HepG2 (cell line): ENCODE data around the gene CD58. TPM values are rescaled to one million over a fixed set of nuclear protein-coding genes. Genes with fewer than 3 reads are reported as not detected.
A peak's percentile ranks its signal among the peaks of the same experiment; 100 is the strongest.

Experiments used
- DR1 ChIP-seq: sonication (generic); formaldehyde crosslinking; IDR thresholded peaks from 2 replicates; pipeline ENCODE4 v1.8.0; 2021; ENCODE audit warnings: mild to moderate bottlenecking, missing genetic modification reagents, inconsistent platforms
- HOXA9 ChIP-seq: sonication (generic); formaldehyde crosslinking; IDR thresholded peaks from 2 replicates; pipeline ENCODE4 v1.8.1; 2022; ENCODE audit warnings: missing genetic modification reagents, mild to moderate bottlenecking, moderate library complexity, borderline replicate concordance
- NFIC ChIP-seq: IDR thresholded peaks from 2 replicates; pipeline ENCODE4 v1.6.1; 2012; ENCODE audit warnings: mild to moderate bottlenecking, low read length, inconsistent platforms
- PAXIP1 ChIP-seq: sonication (generic); formaldehyde crosslinking; conservative IDR thresholded peaks from 2 replicates; pipeline ENCODE4 v1.4.0; 2020; ENCODE audit warnings: mild to moderate bottlenecking, missing genetic modification reagents, moderate library complexity
- PHF5A ChIP-seq: IDR thresholded peaks from one replicate; pipeline ENCODE4 v1.6.1; 2018; ENCODE audit warnings: low read depth, missing genetic modification reagents; ENCODE audit not compliant: unreplicated experiment
- SKI ChIP-seq: fragments of 450-650 bp; IDR thresholded peaks from one replicate; pipeline ENCODE4 v1.6.1; 2018; ENCODE audit warnings: mild to moderate bottlenecking; ENCODE audit not compliant: partially characterized antibody
- SOX13 ChIP-seq, 3 experiments: fragments of 450-650 bp in 1 of 3; sonication (generic) in 1 of 3; formaldehyde crosslinking in 1 of 3; IDR thresholded peaks in 2 of 3; conservative IDR thresholded peaks in 1 of 3; 2 replicates each; pipeline versions ENCODE4 v1.5.0 to v1.6.1; 2016 to 2020; ENCODE audit warnings: antibody characterized with exemption in 1 of 3, mild to moderate bottlenecking in 1 of 3, missing compliant biosample characterization in 1 of 3, missing genetic modification reagents in 1 of 3, moderate library complexity in 1 of 3
- SP4 ChIP-seq: sonication (generic); formaldehyde crosslinking; IDR thresholded peaks from 2 replicates; pipeline ENCODE4 v1.8.1; 2023; ENCODE audit warnings: mild to moderate bottlenecking, missing genetic modification reagents
- SYNCRIP ChIP-seq: fragments of 200-400 bp; formaldehyde crosslinking; IDR thresholded peaks from 2 replicates; pipeline ENCODE4 v1.6.1; 2018; ENCODE audit warnings: mild to moderate bottlenecking, low read depth, low read length; ENCODE audit not compliant: insufficient read depth
- THRA ChIP-seq: sonication (generic); formaldehyde crosslinking; IDR thresholded peaks from 2 replicates; pipeline ENCODE4 v1.4.0; 2020; ENCODE audit warnings: missing genetic modification reagents, borderline replicate concordance
- ZBTB39 ChIP-seq: sonication (generic); formaldehyde crosslinking; IDR thresholded peaks from 2 replicates; pipeline ENCODE4 v1.5.0; 2020; ENCODE audit warnings: missing genetic modification reagents
- ZBTB44 ChIP-seq: sonication (generic); formaldehyde crosslinking; IDR thresholded peaks from 2 replicates; pipeline ENCODE4 v1.4.0; 2020; ENCODE audit warnings: missing genetic modification reagents
- ZNF280D ChIP-seq: sonication (generic); formaldehyde crosslinking; IDR thresholded peaks from 2 replicates; pipeline ENCODE4 v1.5.1; 2020; ENCODE audit warnings: mild to moderate bottlenecking, missing genetic modification reagents
- ZNF652 ChIP-seq: IDR thresholded peaks from 2 replicates; pipeline ENCODE4 v1.6.1; 2016; ENCODE audit warnings: low read depth, borderline replicate concordance
- ZNF780A ChIP-seq: sonication (generic); formaldehyde crosslinking; IDR thresholded peaks from 2 replicates; pipeline ENCODE4 v1.8.0; 2022; ENCODE audit warnings: mild to moderate bottlenecking, missing genetic modification reagents, moderate library complexity
- polyA plus RNA-seq, 8 experiments: library from polyadenylated mRNA; depleted of rRNA in 3 of 8; stranded (reverse) in 7 of 8; unstranded in 1 of 8; fragments of >200 nt; fragmentation: Illumina TruSeq in 4 of 8; extraction: Trizol in 4 of 8; gene quantifications; 2 replicates each; pipeline versions ENCODE4 v1.2.1 to v1.2.3, GENCODE V29; 2011 to 2016; ENCODE audit warnings: low read depth in 4 of 8, missing spikeins in 1 of 8, mixed read lengths in 1 of 8; ENCODE audit not compliant: insufficient read depth in 1 of 8
- total RNA-seq, 5 experiments: library from RNA; depleted of rRNA; stranded (reverse); fragments of >200 nt; fragmentation: Illumina TruSeq; extraction: Trizol; gene quantifications; 2 replicates each; pipeline ENCODE4 v1.2.3, GENCODE V29; 2016; ENCODE audit warnings: low read depth in 1 of 5

Gene CD58
- total and polyA plus RNA-seq, 2 of the 13 experiments (the other 11 are each of a cell fraction or from before 2014, with no cell fraction given) = 9.4 to 13.5 TPM

GRCh38 chr1:116489231-116489697 lies 81.6 kb downstream of the CD58 start (continued):
- TF ChIP-seq THRA (peak; percentile 81; the same call in 1 of the 2 replicates), ZNF780A (CRISPR knock-in tag) (no peak), SYNCRIP (no peak), SKI (no peak), ZNF652 (no peak), HOXA9 (no peak), SOX13 (IDR thresholded peaks at IDR 0.05) (0 out of 2 replicates have a peak, but pooled peaks have one; percentile 19), SOX13 (CRISPR knock-in tag; conservative IDR thresholded peaks at IDR 0.05 in 1 of 2, IDR thresholded peaks at IDR 0.05 in 1 of 2) (peak in 1 of 2 experiments; percentile 85; a peak in 2 of 4 replicates), SP4 (CRISPR knock-in tag) (no peak), ZNF280D (CRISPR knock-in tag) (no peak), PHF5A (CRISPR knock-in tag) (no peak), DR1 (CRISPR knock-in tag) (no peak), ZBTB39 (CRISPR knock-in tag) (no peak), ZBTB44 (CRISPR knock-in tag) (no peak), PAXIP1 (peak; percentile 78), NFIC (0 out of 2 replicates have a peak, but pooled peaks have one; percentile 82)
